A549 treated with GW870086 at 1 μM for 4 hours (cell line): Measurements from ENCODE around the gene TRMT10A. TPM values are rescaled to one million over a fixed set of nuclear protein-coding genes. Genes with fewer than 3 reads are reported as not detected.

Source experiments
- total RNA-seq: library from RNA; stranded (reverse); fragments of 200-300 nt; extraction: Qiagen RNA extraction; gene quantifications from 5 replicates; pipeline ENCODE4 v1.2.3, GENCODE V29; 2022; ENCODE audit warnings: low read depth

The TRMT10A gene
- 2.9 to 4.5 TPM (median 3.5 TPM) in 5 replicates for total RNA-seq

GRCh38 chr4:99563310-99564186 lies at the start of gene TRMT10A:
TSS of gene TRMT10A (minus strand) at chr4:99564039. CDS start at chr4:99559338, 4,701 bp downstream.

GRCh38 chr4:99574530-99575324 lies 10.9 kb upstream of the TRMT10A start, which contains the start of gene MTTP:
TSS of gene MTTP (plus strand) at chr4:99574824. CDS start at chr4:99574910, 86 bp downstream.

GRCh38 chr4:99510721-99511120 lies 53.1 kb downstream of the TRMT10A start, which contains the start of gene C4orf17:
TSS of gene C4orf17 (plus strand) at chr4:99511021. CDS start at chr4:99513082, 2,061 bp downstream.

Other genes with a start within 250 kb of the TRMT10A start
- gene ADH1B, start 242.6 kb downstream of the TRMT10A start, total RNA-seq, result not detected in 5 replicates
- not detected in 5 replicates for gene ADH1C, start 211.3 kb downstream of the TRMT10A start, total RNA-seq
- not detected in 5 replicates for gene ADH7, start 128.7 kb downstream of the TRMT10A start, total RNA-seq
- gene C4orf17, start 53.0 kb downstream of the TRMT10A start, total RNA-seq, result not detected in 5 replicates
- gene MTTP, start 10.8 kb upstream of the TRMT10A start, total RNA-seq, result 0.05 TPM in 1 of 5 replicates, not detected in the others
- gene C4orf54, start 93.8 kb upstream of the TRMT10A start, total RNA-seq, result not detected in 5 replicates